HCT116 (cell line): Measurements from ENCODE around the gene PRPF40A. TPM values are rescaled to one million over a fixed set of nuclear protein-coding genes. Genes with fewer than 3 reads are reported as not detected.

ENCODE experiments used
- ATAC-seq: fragments of 200-7000 bp; cut with Tn5 transposase; 2 replicates; pipeline ENCODE4 v1.9.1; 2020; ENCODE audit warnings: mild to moderate bottlenecking, moderate library complexity
- BruUV-seq: library from RNA; stranded (reverse); fragments of 400-500 nt; replicated peaks from 2 replicates; lab custom pipeline; 2021; lab: Mats Ljungman, UMichigan
- CTCF ChIA-PET: fragments of 300-600 bp; sonication (Branson Sonifier 250); formaldehyde crosslinking; loops from one replicate; lab custom pipeline; 2021; ENCODE audit warnings: antibody characterized with exemption; lab: Charles Lee
- POLR2A ChIA-PET: fragments of 300-600, 350-600 bp; sonication (Branson Sonifier 250); formaldehyde crosslinking; loops from one replicate; lab custom pipeline; 2021; ENCODE audit warnings: antibody characterized with exemption; lab: Charles Lee
- RAD21 ChIA-PET, 2 experiments: fragments of 300-600 bp; sonication (Branson Sonifier 250); formaldehyde crosslinking; loops; one replicate each; lab custom pipeline; 2023; ENCODE audit warnings: low total read pairs in 2 of 2; ENCODE audit not compliant: uncharacterized antibody in 2 of 2, unreplicated experiment in 2 of 2, low non-redundant PET in 1 of 2; lab: Charles Lee
- DNase-seq: peaks from one replicate; pipeline ENCODE4 v3.0.0-alpha.2; 2010; ENCODE audit warnings: low read depth, low spot score
- H2AFZ ChIP-seq: fragments of 200-600 bp; shearing (Covaris generic), sonication (generic); 2 replicates; pipeline ENCODE4 v1.6.1; 2017; ENCODE audit warnings: low read depth, mixed run types, mixed read lengths, antibody characterized with exemption, low read length; ENCODE audit not compliant: poor library complexity, severe bottlenecking
- H3K27ac ChIP-seq: 2 replicates; pipeline ENCODE4 v1.5.1; 2012; ENCODE audit warnings: low read depth, low read length
- H3K27me3 ChIP-seq: fragments of 200-600 bp; sonication (generic); 2 replicates; pipeline ENCODE4 v1.6.1; 2016; ENCODE audit warnings: mixed run types, low read length, mixed read lengths; ENCODE audit not compliant: insufficient read depth
- H3K36me3 ChIP-seq, 2 experiments: fragments of 200-500 bp in 1 of 2; fragments of 200-600 bp in 1 of 2; sonication (Bioruptor generic) in 1 of 2; sonication (generic) in 1 of 2; 2 replicates each; pipeline versions ENCODE4 v1.5.1 to v1.6.1; 2014 to 2016; ENCODE audit warnings: low read length in 2 of 2, inconsistent platforms in 1 of 2, mixed read lengths in 1 of 2, mixed run types in 1 of 2; ENCODE audit not compliant: insufficient read depth in 2 of 2, control insufficient read depth in 1 of 2
- H3K4me1 ChIP-seq, 2 experiments: fragments of 200-600 bp in 1 of 2; sonication (generic) in 1 of 2; 2 replicates each; pipeline versions ENCODE4 v1.5.1 to v1.6.1; 2012 to 2017; ENCODE audit warnings: low read length in 2 of 2, inconsistent platforms in 1 of 2, mild to moderate bottlenecking in 1 of 2, mixed read lengths in 1 of 2, mixed run types in 1 of 2, moderate library complexity in 1 of 2; ENCODE audit not compliant: insufficient read depth in 2 of 2, control insufficient read depth in 1 of 2
- H3K4me2 ChIP-seq: fragments of 200-600 bp; sonication (generic); 2 replicates; pipeline ENCODE4 v1.6.1; 2017; ENCODE audit warnings: mixed run types, low read length, mixed read lengths
- H3K4me3 ChIP-seq, 2 experiments: fragments of 200-600 bp in 1 of 2; sonication (generic) in 1 of 2; replicated peaks in 1 of 2; 2 replicates each; pipeline ENCODE4 v1.5.1; 2011 to 2016; ENCODE audit warnings: low read length in 2 of 2, control low read depth in 1 of 2, low read depth in 1 of 2, mild to moderate bottlenecking in 1 of 2, mixed read lengths in 1 of 2, mixed run types in 1 of 2
- H3K79me2 ChIP-seq: fragments of 200-600 bp; sonication (generic); 2 replicates; pipeline ENCODE4 v1.6.1; 2017; ENCODE audit warnings: mild to moderate bottlenecking, mixed run types, low read length, moderate library complexity, mixed read lengths; ENCODE audit not compliant: insufficient read depth
- H3K9ac ChIP-seq: fragments of 200-600 bp; sonication (generic); 2 replicates; pipeline ENCODE4 v1.6.1; 2016; ENCODE audit warnings: low read length, mixed read lengths
- H3K9me2 ChIP-seq: fragments of 200-600 bp; sonication (generic), shearing (Covaris generic); 2 replicates; pipeline ENCODE4 v1.6.1; 2017; ENCODE audit warnings: mixed run types, mild to moderate bottlenecking, moderate library complexity; ENCODE audit not compliant: insufficient read depth
- H3K9me3 ChIP-seq, 2 experiments: fragments of 200-500 bp in 1 of 2; fragments of 200-600 bp in 1 of 2; sonication (Bioruptor generic) in 1 of 2; sonication (generic) in 1 of 2; 2 replicates each; pipeline ENCODE4 v1.6.1; 2014 to 2017; ENCODE audit warnings: low read length in 2 of 2, mixed read lengths in 2 of 2, inconsistent platforms in 1 of 2, low read depth in 1 of 2, mild to moderate bottlenecking in 1 of 2, mixed run types in 1 of 2, moderate library complexity in 1 of 2; ENCODE audit not compliant: control insufficient read depth in 1 of 2, insufficient read depth in 1 of 2
- H4K20me1 ChIP-seq: fragments of 200-600 bp; sonication (generic), shearing (Covaris generic); 2 replicates; pipeline ENCODE4 v1.6.1; 2017; ENCODE audit warnings: mixed run types, mild to moderate bottlenecking, moderate library complexity; ENCODE audit not compliant: insufficient read depth
- CBX3 ChIP-seq: IDR thresholded peaks from 2 replicates; pipeline ENCODE4 v1.6.1; 2012; ENCODE audit warnings: low read depth
- CEBPB ChIP-seq: IDR thresholded peaks from 2 replicates; pipeline ENCODE4 v1.6.1; 2012; ENCODE audit warnings: low read depth
- CTCF ChIP-seq, 3 experiments: fragments of 200-600 bp in 1 of 3; sonication (generic) in 1 of 3; IDR thresholded peaks in 2 of 3; conservative IDR thresholded peaks in 1 of 3; 2 replicates each; pipeline ENCODE4 v1.5.1; 2012 to 2017; ENCODE audit warnings: low read depth in 2 of 3, low read length in 2 of 3, antibody characterized with exemption in 1 of 3, borderline replicate concordance in 1 of 3, control low read depth in 1 of 3, mild to moderate bottlenecking in 1 of 3, mixed read lengths in 1 of 3, mixed run types in 1 of 3, moderate library complexity in 1 of 3; ENCODE audit not compliant: insufficient read depth in 1 of 3
- FOSL1 ChIP-seq: IDR thresholded peaks from 2 replicates; pipeline ENCODE4 v1.6.1; 2012; ENCODE audit warnings: low read depth
- JUND ChIP-seq: IDR thresholded peaks from 2 replicates; pipeline ENCODE4 v1.6.1; 2012
- POLR2A ChIP-seq: IDR thresholded peaks from 2 replicates; pipeline ENCODE4 v1.7.0; 2011; ENCODE audit warnings: borderline replicate concordance; ENCODE audit not compliant: insufficient read depth, insufficient read length; ENCODE audit errors: extremely low read depth
- POLR2AphosphoS5 ChIP-seq: IDR thresholded peaks from 2 replicates; pipeline ENCODE4 v1.6.1; 2011; ENCODE audit warnings: mild to moderate bottlenecking, low read depth, low read length, moderate library complexity
- SIN3A ChIP-seq: IDR thresholded peaks from 2 replicates; pipeline ENCODE4 v1.6.1; 2012; ENCODE audit warnings: low read depth
- TCF7L2 ChIP-seq: IDR thresholded peaks from 2 replicates; pipeline ENCODE4 v1.7.0; 2011; ENCODE audit warnings: borderline replicate concordance, inconsistent platforms; ENCODE audit not compliant: insufficient read depth, insufficient read length; ENCODE audit errors: extremely low read depth
- ZFX ChIP-seq: fragments of 450-650 bp; IDR thresholded peaks from 2 replicates; pipeline ENCODE4 v1.6.1; 2017
- intact Hi-C: fragments of 100-400 bp; cut with micrococcal nuclease; formaldehyde crosslinking; loops from 2 replicates; pipeline ENCODE4 v1.10.0; 2022
- total RNA-seq: library from RNA; stranded (reverse); gene quantifications from one replicate; pipeline ENCODE4 v1.2.1, GENCODE V29; 2021; ENCODE audit not compliant: unreplicated experiment
- TF ChIP-seq, protein P1 (sequence below): IDR thresholded peaks from 2 replicates; pipeline ENCODE4 v1.6.1; 2012
- TF ChIP-seq, protein P2 (sequence below): IDR thresholded peaks from 2 replicates; pipeline ENCODE4 v1.6.1; 2011; ENCODE audit warnings: mild to moderate bottlenecking, low read length, moderate library complexity; ENCODE audit not compliant: insufficient replicate concordance; ENCODE audit errors: extremely low read depth

Gene PRPF40A
- total RNA-seq, 1 experiment from 2014 or later, result 171 TPM

DNA sequence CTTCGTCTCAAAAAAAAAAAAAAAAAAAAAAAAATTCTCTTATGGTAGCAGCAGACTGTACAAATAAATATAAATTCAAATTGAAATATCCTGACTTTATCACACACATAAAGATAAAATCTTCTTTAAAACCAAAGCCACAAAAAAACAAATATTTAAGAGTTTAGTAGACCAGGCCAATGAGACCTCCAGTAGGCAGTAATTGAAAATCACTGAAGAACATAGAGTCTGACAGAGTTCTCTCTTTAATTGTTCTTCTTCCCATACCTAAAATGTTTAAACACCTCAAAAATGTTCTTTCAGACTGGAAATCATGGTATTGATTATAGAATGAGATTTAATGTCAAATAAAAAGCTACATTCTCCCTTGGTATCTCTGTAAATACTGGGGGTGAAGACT lies 20.8 kb downstream of the PRPF40A start:
- ATAC-seq (no peak), DNase-seq (no peak)
- peaks cover 99% of the 10 kb centered on the region for H3K79me2 ChIP-seq
- no peak overlapping the region for H3K4me3 ChIP-seq
- H3K9me3 ChIP-seq, result peaks cover 0 to under 1% of the 10 kb centered on the region in 2 experiments; a peak in 1 of 4 replicates
- no peaks in the 10 kb centered on the region for H3K27me3 ChIP-seq
- H4K20me1 ChIP-seq, result peaks cover 49% of the 10 kb centered on the region; the same call in 1 of the 2 replicates
- peaks cover 5 to 12% of the 10 kb centered on the region in 2 experiments; a peak in 2 of 4 replicates for H3K36me3 ChIP-seq
- no peak overlapping the region for H3K4me2 ChIP-seq
- intact Hi-C loops, result no loop called here
- no peak overlapping the region for H3K9ac ChIP-seq
- no peak for TF ChIP-seq FOSL1
- no peak for TF ChIP-seq ZFX
- TF ChIP-seq POLR2A, result no peak
- TF ChIP-seq, protein P1, sequence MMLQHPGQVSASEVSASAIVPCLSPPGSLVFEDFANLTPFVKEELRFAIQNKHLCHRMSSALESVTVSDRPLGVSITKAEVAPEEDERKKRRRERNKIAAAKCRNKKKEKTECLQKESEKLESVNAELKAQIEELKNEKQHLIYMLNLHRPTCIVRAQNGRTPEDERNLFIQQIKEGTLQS, result no peak
- TF ChIP-seq TCF7L2, result no peak
- no peak for TF ChIP-seq SIN3A
- TF ChIP-seq JUND, result no peak
- no peaks in the 10 kb centered on the region for H3K9me2 ChIP-seq
- no peak overlapping the region for H2AFZ ChIP-seq
- ChIA-PET RAD21 (interaction anchor here in 1 of 2 experiments (0.7 kb wide), 1 partner anchor 510 kb away, joined by 4 read pairs; no protein-coding TSS in a partner anchor), POLR2A (no interaction called here), CTCF (no interaction called here)
- H3K4me1 ChIP-seq, result no peaks in the 10 kb centered on the region
- no TSS peak for BruUV-seq
- H3K27ac ChIP-seq, result no peak overlapping the region

DNA sequence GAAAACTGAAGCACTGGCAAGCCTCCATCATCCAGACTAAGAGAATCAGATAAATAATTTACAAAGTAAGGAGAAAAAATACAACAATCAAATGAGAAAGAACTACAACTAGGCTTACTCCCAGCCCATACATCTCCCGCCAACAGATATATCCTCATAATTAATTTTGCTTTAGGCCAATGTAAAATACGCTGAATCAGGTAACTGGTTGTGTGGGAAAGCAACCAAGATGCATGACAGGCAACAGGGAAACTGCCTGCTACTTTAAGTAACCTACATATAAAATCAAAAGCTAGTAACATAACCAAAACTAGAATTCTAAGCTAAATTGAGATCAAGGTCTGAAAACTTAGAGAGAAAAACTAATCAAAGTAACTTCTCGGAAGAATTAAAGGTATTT lies 21.5 kb downstream of the PRPF40A start:
- peaks cover 5 to 12% of the 10 kb centered on the region in 2 experiments; a peak in 2 of 4 replicates for H3K36me3 ChIP-seq
- TF ChIP-seq, protein P2, sequence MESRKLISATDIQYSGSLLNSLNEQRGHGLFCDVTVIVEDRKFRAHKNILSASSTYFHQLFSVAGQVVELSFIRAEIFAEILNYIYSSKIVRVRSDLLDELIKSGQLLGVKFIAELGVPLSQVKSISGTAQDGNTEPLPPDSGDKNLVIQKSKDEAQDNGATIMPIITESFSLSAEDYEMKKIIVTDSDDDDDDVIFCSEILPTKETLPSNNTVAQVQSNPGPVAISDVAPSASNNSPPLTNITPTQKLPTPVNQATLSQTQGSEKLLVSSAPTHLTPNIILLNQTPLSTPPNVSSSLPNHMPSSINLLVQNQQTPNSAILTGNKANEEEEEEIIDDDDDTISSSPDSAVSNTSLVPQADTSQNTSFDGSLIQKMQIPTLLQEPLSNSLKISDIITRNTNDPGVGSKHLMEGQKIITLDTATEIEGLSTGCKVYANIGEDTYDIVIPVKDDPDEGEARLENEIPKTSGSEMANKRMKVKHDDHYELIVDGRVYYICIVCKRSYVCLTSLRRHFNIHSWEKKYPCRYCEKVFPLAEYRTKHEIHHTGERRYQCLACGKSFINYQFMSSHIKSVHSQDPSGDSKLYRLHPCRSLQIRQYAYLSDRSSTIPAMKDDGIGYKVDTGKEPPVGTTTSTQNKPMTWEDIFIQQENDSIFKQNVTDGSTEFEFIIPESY, result no peak
- TF ChIP-seq CEBPB (no peak), POLR2AphosphoS5 (no peak), ZFX (no peak), TCF7L2 (no peak), CBX3 (no peak), FOSL1 (no peak), CTCF (IDR thresholded peaks at IDR 0.05 in 2 of 3, conservative IDR thresholded peaks at IDR 0.05 in 1 of 3; ENCODE audit: borderline replicate concordance in 1 of 3, insufficient read depth in 1 of 3, low read depth in 2 of 3, low read length in 2 of 3) (no peak), JUND (no peak), SIN3A (no peak)
- TF ChIP-seq, all 23 proteins: peak for 0
- intact Hi-C loops, result no loop called here

More for the DNA sequence above, 21.5 kb downstream of the PRPF40A start:
- CTCF ChIA-PET, result no interaction called here
- H2AFZ ChIP-seq, result no peak overlapping the region
- H3K9me2 ChIP-seq, result no peaks in the 10 kb centered on the region
- POLR2A ChIA-PET, result no interaction called here
- no peak overlapping the region for H3K4me3 ChIP-seq
- no peaks in the 10 kb centered on the region for H3K9me3 ChIP-seq
- H3K27me3 ChIP-seq, result no peaks in the 10 kb centered on the region
- no peak overlapping the region for H3K4me2 ChIP-seq
- H3K79me2 ChIP-seq, result peaks cover 99% of the 10 kb centered on the region
- no peaks in the 10 kb centered on the region for H3K4me1 ChIP-seq
- BruUV-seq, result no TSS peak
- H3K27ac ChIP-seq, result no peak overlapping the region
- H4K20me1 ChIP-seq, result peaks cover 49% of the 10 kb centered on the region; the same call in 1 of the 2 replicates
- ATAC-seq (no peak), DNase-seq (no peak)
- RAD21 ChIA-PET, result interaction anchor here in 1 of 2 experiments (0.7 kb wide), 1 partner anchor 509 kb away, joined by 4 read pairs; no protein-coding TSS in a partner anchor
- no peak overlapping the region for H3K9ac ChIP-seq
